HPDE6-E6E7 (cell line): ENCODE data around the gene TMED5.
"Not testable (repeated sequence)": the region's sequence is repeated elsewhere in the genome, so short reads cannot be mapped to it uniquely, and the experiment has no call there.

Experiments
- DNase-seq: peaks from one replicate; pipeline ENCODE4 v3.0.0; 2011; ENCODE audit warnings: missing footprints; ENCODE audit errors: extremely low spot score

Gene TMED5

DNA sequence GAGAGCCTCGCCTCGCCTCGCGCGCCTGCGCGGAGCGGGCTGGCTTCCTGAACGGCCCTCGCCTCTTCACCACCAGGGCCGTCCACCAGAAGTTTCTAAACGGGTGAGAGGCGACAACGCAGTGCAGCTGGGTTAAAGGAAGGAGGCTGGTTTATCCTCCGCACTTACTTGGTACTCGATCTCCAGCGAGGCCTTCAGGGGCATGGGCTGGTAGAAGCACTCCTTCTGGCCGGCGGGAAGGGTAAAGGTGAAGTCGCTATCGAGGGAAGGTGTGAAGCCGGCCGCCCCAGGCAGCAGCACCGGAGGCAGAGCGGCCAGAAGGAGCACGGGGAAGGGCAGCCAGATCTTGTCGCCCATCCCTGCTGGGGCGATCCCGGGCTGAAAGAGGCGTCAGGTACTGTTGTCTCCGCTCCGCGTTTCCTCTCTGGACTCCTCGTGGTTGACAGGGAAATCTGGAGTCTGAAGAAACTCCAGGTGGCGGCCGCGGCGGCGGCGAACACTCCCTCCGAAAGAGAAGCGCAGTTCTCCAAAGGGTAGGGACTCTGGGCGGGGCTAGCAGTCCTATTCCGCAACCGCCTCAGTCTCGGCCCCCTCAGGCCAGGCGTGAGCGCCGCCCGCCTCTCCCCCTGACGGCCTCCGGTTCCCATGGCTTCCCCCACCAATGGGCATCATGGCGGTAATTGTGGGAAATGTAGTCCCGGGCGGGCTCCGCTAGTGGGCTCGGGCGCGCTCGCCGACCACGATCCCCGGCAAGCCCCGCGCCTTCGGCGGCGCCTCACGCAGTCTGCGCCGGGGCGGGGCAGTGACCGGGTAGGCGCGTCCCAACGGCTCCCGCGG lies at the start of gene TMED5:
TSS of gene TMED5 (minus strand) at position 528 of the 837 bp plus-strand sequence. CDS start at position 357, 171 bp downstream.
- DNase-seq, result peak; percentile 86

DNA sequence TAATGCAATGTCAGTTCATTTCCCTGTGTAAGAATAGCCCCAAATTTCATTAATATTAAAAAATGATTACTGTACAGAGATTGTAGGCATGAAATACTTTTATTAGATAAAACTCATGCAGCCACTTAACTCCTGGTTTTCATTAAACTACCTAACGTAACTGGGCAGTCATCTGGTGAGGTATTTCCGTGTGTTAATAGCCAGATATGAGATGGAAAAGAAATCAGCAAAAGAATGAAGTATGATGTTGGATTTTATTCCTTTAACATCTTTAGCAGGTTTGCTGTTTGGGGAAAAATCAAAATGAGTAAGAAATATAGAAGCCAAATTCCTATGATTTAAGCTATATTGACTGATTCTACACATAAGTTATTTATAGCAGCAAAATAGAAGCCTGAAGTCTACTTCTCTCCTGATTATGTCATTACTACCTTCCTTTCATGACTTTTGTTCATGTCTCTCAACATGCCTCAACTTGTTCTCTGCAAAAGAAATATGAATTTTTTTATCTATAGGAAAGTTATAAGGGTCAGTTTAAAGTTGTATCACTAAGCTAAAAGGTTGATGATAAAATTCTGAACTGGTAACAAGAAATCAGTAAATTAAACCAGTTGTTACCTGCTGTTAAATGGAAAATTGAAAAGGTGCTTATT lies 42.9 kb upstream of the TMED5 start:
- no peak for DNase-seq

DNA sequence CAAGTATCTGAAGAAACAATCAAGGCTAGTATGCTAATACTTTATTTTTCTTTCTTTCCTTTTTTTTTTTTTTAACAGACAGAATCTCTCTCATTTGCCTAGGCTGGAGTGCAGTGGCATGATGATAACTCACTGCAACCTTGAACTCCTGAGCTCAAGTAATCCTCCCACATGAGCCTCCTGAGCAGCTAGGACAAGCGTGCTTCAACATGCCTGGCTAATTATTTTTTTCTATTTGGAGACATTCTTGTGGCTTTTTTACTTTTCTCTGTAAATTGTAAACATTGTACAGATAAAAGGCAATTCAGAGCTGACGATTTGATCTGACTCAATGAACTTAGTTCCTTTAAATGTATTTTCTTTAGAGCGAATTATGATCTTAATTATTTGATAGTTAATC lies 41.7 kb upstream of the TMED5 start:
- peak; percentile 2 for DNase-seq

DNA sequence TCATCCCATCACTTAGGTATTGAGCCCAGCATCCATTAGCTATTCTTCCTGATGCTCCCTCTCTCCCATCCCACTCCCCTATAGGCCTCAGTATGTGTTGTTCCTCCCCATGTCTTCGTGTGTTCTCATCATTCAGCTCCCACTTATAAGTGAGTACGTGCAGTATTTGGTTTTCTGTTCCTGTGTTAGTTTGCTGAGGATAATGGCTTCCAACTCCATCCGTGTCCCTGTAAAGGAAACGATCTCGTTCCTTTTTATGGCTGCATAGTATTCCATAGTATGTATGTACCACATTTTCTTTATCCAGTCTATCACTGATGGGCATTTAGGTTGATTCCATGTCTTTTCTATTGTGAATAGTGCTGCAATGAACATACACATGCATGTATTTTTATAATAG lies 40.5 kb upstream of the TMED5 start:
- DNase-seq, result not testable (repeated sequence)

DNA sequence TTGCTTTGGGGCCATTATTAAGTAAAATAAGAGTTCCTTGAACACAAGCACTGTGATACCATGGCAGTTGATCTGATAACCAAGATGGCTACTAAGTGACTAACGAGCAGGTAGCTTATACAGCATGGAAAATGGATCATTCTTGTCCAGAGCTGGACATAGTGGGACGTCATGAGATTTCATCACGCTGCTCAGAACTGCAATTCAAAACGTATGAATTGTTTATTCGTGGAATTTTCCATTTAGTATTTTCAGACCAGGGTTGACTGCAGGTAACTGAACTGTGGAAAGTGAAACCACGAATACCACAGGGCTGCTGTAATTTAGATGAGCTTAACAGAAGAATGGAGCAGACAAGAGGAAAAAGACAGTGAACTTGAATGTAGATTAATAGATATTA lies 39.2 kb upstream of the TMED5 start:
- no peak for DNase-seq

DNA sequence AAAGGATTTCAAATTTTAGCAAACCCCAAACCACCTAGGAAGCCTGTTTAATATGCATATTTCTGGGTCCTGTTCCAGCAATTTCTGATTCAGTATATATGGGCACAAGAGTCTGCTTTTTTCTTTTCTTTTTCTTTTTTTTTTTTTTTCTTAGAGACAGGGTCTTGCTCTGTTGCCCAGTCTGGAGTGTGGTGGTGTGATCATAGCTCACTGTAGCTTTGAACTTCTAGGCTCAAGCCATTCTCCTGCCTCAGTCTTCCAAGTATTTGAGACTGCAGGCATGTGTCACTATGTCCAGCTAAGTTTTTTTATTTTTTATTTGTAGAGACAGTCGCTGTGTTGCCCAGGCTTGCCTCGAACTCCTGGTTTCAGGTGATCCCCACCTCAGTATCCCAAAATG lies 35.1 kb upstream of the TMED5 start:
- DNase-seq, result no peak

DNA sequence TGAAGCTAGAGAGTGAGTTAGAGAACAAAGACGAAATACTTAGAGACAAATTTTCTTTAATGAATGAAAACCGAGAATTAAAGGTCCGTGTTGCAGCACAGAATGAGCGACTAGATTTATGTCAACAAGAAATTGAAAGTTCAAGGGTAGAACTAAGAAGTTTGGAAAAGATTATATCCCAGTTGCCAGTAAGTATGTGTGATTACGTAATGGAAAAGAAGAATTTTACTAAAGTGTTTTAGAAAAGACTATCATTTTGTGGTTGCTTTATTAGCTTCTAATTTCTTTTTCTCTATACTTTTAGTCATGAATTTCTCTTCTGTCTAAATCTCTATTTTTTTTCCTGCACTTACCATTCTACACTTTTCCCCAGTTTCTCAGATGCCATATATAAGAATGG lies 27.0 kb upstream of the TMED5 start:
- no peak for DNase-seq

DNA sequence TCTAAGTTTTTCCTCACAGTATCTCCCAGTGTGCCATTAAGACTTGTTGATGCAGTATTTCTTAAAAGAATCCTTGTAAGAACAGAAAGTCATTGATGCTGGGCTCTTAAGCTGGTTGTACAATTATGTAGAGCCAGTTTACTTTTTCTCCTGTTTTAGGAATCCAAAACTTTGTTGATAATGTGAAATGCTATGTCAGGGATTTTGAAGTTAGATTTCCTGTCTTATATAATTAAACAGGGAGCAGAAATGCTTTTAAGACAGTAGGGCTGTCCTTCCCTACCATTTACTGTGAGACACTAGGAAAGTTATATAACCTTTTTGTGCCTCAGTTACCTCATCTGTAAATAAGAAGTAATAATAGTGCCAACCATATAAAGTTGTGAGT lies 26.3 kb upstream of the TMED5 start:
- DNase-seq, result no peak

DNA sequence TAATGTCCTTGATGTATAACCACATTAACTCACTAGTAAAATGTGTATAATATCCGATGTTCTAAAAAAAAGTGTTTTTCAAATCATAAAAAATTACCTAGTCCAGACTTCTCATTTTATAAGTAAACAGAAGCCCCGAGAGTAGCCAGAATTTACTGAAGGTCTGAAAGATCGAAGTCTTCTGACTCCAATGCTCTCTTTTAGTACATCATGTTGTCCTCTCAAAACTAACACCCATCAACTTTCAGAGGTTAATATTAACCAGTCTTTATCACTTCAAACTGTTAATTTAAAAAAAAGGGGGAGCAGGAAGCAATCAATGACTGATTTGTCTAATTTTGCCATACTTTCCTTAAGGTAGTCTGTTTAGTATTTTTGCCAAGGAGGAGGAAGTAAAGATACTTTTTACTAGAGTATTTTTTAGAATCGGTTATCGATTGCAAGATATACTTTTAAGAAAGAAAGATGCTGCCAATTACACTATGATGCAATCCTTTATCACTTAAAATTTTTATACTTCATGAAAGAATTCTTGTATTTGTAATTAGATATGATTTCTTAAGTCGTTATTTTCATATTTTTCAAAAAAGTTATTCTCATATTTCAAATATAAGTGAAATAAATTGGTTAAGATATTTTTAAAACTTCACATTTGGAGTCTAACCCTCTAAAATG lies 25.8 kb upstream of the TMED5 start:
- DNase-seq, result no peak

DNA sequence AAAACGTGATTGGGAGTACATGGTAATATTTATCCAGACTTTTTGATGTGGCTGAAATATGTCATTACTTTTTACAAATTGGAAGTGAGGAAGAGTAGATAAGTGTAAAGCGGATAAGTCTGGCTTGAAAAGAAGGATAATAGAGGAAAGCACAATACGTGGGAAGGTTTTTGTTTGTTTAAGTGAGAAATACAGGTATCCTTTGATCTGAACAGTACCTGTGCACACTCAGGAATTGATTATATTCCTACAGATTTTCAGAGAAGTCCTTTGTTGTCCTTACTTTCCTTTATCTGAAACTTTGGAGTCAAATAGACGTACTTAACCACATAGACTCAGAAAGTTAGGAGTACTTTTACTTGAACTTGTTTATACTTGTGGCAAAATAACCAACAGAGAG lies 20.5 kb upstream of the TMED5 start:
- DNase-seq, result no peak

DNA sequence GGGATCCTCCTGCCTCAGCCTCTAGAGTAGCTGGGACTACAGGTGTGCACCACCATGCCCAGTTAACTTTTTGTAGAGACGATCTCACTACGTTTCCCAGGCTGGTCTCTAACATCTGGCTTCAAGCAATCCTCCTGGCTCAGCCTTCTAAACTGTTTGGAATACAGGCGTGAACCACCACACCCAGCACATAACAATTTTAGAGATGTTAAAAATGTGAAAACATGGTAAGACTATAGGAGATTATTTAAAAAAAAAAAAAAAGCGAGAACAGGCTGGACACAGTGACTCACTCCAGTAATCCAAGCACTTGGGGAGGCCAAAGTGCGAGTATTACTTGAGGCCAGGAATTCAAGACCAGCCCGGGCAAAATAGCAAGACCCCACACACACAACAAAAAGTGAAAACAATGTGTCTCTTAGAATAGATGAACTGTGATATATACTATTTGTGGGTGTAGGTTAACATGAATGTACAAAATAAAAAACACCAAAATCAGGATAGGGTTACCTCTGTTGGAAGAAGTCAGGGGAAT lies 19.9 kb upstream of the TMED5 start:
- DNase-seq, result no peak

DNA sequence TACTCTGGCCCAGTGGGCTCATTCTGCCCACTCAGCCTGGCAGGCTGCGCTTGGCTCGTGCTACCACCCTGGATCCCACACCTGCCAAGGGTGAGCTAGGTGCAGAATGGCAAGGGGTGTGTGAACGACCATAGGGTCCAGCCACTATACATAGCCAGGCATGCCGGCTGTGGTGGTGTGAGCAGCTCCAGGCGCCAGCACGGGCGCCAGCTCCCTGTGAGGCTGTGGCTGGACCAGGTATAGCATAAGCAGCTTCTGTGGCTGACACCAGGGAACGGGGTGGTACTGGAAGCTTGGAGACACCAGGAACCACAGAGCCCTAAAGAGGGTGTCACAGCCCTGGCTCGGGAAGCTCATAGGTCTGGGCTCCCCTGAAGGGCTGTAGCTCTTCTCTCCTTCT lies 18.9 kb upstream of the TMED5 start:
- no peak for DNase-seq

DNA sequence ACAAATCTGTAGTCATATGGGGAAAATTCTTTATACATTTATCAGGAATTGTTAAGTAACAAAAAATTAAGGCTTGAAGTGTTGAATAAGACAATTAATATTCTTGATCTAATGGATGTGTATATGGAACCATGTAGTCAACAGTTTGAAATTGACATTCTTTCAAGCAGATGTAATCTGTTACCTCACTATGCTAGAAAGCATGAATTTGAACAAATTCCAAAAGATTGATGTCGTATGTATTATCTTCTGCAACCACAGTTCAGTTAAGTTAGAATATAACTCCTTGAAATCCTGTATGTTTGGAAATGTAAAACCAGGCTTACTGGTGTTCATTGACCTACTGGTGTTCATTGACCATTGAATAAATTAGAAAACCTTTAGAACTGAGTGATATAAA lies 16.4 kb upstream of the TMED5 start:
- DNase-seq, result no peak

DNA sequence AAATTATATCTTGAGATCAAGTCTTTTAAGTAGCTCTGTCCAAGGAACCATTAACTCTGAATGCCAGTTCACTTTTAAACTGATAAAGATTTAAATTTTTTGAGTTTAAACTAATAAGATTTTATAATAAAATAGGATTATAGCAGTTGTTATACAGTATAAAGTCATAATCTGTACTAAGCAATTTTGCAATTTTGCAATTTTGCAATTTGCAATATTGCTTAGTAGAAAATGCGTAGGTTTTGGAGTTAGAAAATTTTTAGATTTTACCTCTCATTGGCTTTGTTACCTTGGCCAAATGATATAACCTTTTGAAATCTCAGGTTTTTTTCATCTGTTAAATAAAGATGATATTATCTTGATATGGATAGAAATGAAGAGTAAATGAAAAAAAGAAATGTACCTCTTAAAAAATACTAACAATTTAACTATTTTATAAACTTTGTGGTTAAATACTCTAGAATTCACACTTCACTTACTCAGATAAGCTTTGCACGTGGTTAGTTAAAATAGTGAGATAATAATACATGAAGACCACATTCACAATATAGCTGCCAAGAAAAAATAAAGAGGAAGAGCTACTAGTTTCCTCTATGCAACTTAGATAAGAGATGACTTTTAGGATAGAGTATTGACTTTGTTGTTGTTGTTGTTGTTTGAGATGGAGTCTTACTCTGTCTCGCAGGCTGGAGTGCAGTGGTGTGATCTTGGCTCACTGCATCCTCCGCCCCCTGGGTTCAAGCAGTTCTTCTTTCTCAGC lies 14.2 kb upstream of the TMED5 start:
- no peak for DNase-seq

DNA sequence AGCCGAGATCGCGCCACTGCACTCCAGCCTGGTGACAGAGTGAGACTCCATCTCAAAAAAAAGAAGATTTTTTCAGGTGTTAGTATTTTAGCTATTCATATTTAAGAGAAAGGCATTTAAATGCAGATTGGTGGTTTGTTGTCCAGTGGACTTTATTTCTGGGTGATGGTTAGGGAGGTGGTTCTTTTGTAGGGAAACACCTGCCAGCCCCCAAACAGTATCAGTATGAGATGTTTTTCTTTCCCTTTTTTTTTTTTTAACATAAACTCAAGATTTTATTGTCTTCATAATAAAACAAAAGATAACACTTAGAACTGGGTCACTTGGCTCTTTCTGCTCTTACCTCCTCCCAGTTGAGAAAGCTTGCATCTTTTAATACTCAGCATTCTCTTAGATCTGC lies 10.2 kb upstream of the TMED5 start:
- no peak for DNase-seq

DNA sequence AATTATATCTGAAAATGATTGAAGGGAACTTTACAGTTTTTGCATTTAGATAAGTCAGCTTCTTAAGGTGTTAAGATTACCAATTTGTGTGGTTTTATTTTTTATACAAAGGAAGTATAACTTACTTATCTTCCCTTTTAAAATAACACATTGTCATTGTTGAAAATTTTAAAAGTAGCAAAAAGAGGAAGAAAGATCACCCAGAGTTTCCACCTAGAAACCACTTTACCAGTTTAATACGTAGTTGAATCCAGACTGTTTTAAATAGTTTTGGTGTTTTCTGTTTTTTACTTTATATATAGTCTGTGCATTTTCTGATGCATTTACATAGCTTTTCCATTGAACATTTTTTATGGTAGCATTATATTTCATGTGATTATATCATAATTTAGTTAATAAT lies 6.5 kb upstream of the TMED5 start:
- DNase-seq, result no peak

DNA sequence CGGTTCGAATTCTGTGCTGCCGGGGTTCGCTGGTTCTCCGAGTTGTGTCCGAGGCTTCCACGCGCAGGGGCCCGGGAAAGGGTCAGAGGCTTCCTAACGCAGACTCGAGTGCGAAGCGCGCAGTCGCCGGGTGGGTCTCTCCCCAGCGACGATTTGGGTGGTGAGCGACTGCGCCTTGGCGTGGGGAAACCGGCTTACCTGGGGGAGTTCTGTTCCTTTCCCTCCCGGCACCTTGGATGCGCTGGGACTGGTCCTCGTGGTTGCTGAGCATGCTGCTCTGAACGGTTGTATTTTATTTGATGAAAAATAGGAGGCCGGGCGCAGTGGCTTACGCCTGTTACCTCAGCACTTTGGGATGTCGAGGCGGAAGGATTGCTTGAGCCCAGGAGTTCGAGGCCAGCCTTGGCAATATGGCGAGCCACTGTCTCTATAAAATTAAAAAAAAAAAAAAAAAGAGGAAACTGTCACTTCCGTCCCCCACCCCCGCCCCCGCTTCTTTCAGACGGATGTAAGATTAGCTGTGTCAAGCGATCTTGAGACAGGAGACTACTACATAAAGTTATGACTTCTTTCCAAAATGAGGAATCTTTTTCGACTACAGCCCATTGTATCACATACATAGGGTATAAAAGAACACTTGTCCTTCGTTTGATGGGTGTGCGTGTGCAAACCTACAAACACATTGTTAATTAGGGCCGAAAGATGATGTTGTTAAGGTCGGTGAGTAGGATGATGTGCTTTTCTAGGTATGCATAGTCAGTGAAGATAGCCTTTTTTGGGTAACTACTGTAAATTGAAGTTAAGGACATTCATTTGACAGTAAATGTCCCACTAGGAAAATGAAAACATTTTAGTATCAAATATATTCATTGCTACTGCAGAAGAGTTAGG lies 755 bp upstream of the TMED5 start, which contains the start of gene CCDC18:
TSS of gene CCDC18 (plus strand) at position 2 of the 891 bp plus-strand sequence. CDS start 2,638 bp downstream, outside the sequence.
- DNase-seq, result no peak

DNA sequence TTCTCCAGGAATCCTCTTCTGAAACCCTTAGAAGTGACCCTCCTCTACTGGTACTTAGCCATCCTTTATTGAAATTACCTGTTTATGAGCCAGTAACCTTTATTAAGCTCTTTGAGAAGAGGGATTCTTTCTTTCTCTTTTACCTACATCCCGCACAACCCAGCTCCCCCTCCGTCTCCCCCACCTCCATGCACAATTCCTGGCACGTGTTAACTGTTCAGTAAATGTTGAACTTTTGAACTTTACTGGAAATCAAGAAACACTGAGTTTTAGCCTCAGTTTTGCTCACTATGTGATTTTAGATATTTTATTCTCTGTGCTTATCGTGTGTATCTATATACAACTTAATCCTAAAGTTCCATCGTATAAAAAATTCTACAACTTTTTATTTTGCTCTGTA lies 1.8 kb downstream of the TMED5 start:
- DNase-seq, result no peak

DNA sequence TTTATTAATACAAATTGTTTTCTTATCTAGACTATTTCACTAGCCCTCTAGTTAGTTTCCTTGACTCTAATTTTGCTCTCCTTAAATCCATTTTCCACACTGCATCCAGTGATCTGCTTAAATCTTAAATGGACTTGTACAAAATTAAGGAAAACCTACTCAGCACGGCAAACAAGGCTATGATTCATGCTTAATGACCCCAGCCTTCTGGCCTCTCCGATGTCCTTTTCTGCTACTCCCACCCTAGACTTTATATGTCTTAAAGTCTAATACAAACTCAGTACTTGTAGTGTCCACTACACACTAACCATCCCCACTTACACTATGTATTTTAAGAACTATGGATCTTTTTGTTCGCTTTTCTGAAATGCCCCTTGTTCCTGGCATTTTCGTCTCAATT lies 2.2 kb downstream of the TMED5 start:
- no peak for DNase-seq

DNA sequence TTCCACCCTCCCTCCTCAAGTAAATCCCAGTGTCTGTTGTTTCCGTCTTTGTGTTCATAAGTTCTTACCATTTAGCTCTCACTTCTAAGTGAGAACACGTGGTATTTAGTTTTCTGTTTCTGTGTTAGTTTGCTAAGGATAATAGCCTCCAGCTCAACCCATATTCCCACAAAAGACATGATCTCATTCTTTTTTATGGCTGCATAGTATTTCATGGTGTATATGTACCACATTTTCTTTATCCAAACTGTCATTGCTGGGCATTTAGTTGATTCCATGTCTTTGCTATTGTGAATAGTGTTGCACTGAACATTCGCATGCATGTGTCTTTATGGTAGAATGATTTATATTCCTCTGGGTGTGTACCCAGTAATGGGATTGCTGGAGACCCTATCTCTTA lies 5.6 kb downstream of the TMED5 start:
- DNase-seq, result not testable (repeated sequence)

DNA sequence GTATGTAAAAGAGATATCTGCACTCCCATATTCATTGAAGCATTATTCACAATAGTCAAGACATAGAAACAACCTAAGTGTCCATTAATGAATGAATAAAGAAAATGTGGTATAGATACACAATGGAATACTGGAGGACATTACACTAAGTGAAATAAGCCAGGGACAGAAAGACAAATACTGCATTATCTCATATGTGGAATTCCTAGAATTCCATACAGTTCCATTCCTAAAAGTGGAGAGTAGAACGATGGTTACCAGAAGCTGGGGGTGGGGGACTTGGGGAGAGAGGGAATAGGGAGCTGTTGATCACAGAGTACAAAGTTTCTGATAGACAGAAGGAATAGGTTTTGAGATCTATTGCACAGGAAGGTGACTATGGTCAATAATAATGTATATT lies 7.4 kb downstream of the TMED5 start:
- DNase-seq, result no peak
